ENCODE results near the gene MOK. TPM values are rescaled to one million over a fixed set of nuclear protein-coding genes. Genes with fewer than 3 reads are reported as not detected.

MOK gene
- total RNA-seq, 1 experiment from 2014 or later, result 2.8 TPM

- no peak overlapping the region for H3K4ac ChIP-seq (ENCODE audit: low read depth, low read length)
- no peak overlapping the region for H2BK20ac ChIP-seq (ENCODE audit: low read depth, low read length, poor library complexity, severe bottlenecking)
- no peak overlapping the region for H2AK5ac ChIP-seq (ENCODE audit: insufficient read length, low read length)
- H3K36me3 Mint-ChIP-seq (ENCODE audit: insufficient read depth in 1 of 3, low read depth in 3 of 3), result peaks cover 15 to 62% (median 35%) of the 10 kb centered on the region in 3 experiments; a peak in 6 of 7 replicates
- H3K79me1 ChIP-seq (ENCODE audit: insufficient read depth, low read depth, low read length, poor library complexity, severe bottlenecking), result no peaks in the 10 kb centered on the region
- WGBS (ENCODE audit: extremely low coverage, insufficient read length, low lambda C conversion rate), result no CpG with 5 or more reads among the region's 4 CpGs
- no peak overlapping the region for H3K27ac ChIP-seq (ENCODE audit: insufficient read length, low read depth, low read length)
- H4K20me1 ChIP-seq (ENCODE audit: control insufficient read depth, insufficient read depth, insufficient read length), result no peaks in the 10 kb centered on the region
- H3K56ac ChIP-seq (ENCODE audit: insufficient read length, low read depth, low read length), result no peak overlapping the region
- H4K91ac ChIP-seq (ENCODE audit: insufficient read length, low read depth, low read length), result no peak overlapping the region
- H2BK5ac ChIP-seq (ENCODE audit: insufficient read length, low read length), result no peak overlapping the region
- no peak overlapping the region for H3K9ac ChIP-seq (ENCODE audit: extremely low read depth, insufficient read length, low read length)
- H3K27me3 Mint-ChIP-seq (ENCODE audit: low read depth), result no peaks in the 10 kb centered on the region
- H3K18ac ChIP-seq (ENCODE audit: insufficient read length, low read depth, low read length), result no peak overlapping the region
- H2BK120ac ChIP-seq (ENCODE audit: low read depth, low read length, poor library complexity, severe bottlenecking), result no peak overlapping the region
- no peak overlapping the region for H3K14ac ChIP-seq (ENCODE audit: insufficient read depth, low read length)
- no peaks in the 10 kb centered on the region for H3K79me2 ChIP-seq (ENCODE audit: insufficient read depth, low read length)
- H3K4me2 ChIP-seq (ENCODE audit: insufficient read depth, insufficient read length, low read length), result no peak overlapping the region
- no peak overlapping the region; a peak in 1 of 7 replicates for H3K27ac Mint-ChIP-seq
- no peak overlapping the region for H2BK15ac ChIP-seq (ENCODE audit: low read depth, low read length)
- no peak overlapping the region for H4K8ac ChIP-seq (replicated peaks; ENCODE audit: insufficient read length, low read depth, low read length)
- H2BK12ac ChIP-seq (ENCODE audit: insufficient read length, low read depth, low read length), result no peak overlapping the region
- H3T11ph ChIP-seq (ENCODE audit: low read length), result no peak overlapping the region
- no peaks in the 10 kb centered on the region for H3K23me2 ChIP-seq (ENCODE audit: insufficient read length, low read depth, low read length, poor library complexity, severe bottlenecking)
- H2AFZ ChIP-seq (ENCODE audit: low read length), result no peak overlapping the region
- H3K27me3 ChIP-seq (ENCODE audit: insufficient read depth, low read length), result no peaks in the 10 kb centered on the region
- no peaks in the 10 kb centered on the region for H3K4me1 Mint-ChIP-seq
- H3K23ac ChIP-seq (ENCODE audit: insufficient read length, low read depth, low read length), result no peak overlapping the region
- H3K9me3 Mint-ChIP-seq, result no peaks in the 10 kb centered on the region
- H3K4me3 Mint-ChIP-seq, result no peak overlapping the region
- DNase-seq, result no peak
- H3K4me1 ChIP-seq (ENCODE audit: insufficient read depth, low read length), result no peaks in the 10 kb centered on the region
- no peak overlapping the region for H4K5ac ChIP-seq (ENCODE audit: insufficient read length, low read depth, low read length)
- H3K9me3 ChIP-seq (ENCODE audit: control insufficient read depth, low read depth, low read length), result no peaks in the 10 kb centered on the region
- no peak for TF ChIP-seq CTCF (conservative IDR thresholded peaks at IDR 0.05)
Observed at GRCh38 chr14:102346645-102347044, 41.7 kb upstream of the MOK start.

Data from H9 (cell line).